Stomach (tissue), 4 donors: ENCODE data around the gene NFE2L1.

ENCODE experiments used
- EP300 ChIP-seq: sonication (generic); formaldehyde crosslinking; IDR thresholded peaks from one replicate; pipeline ENCODE4 v1.6.1; 2017; ENCODE audit warnings: antibody characterized with exemption
- POLR2AphosphoS5 ChIP-seq, 3 donors: sonication (generic); formaldehyde crosslinking; IDR thresholded peaks; one replicate each; pipeline ENCODE4 v1.6.1; 2016; ENCODE audit warnings: antibody characterized with exemption in 3 of 3
- TF ChIP-seq, protein P1 (sequence below), 7 experiments: fragments of 450-650 bp in 4 of 7; fragments of 200-600 bp in 3 of 7; sonication (generic) in 3 of 7; IDR thresholded peaks; one replicate each; pipeline ENCODE4 v1.5.1; 2016 to 2019; ENCODE audit warnings: antibody characterized with exemption in 7 of 7, control low read depth in 2 of 7, mild to moderate bottlenecking in 1 of 7

DNA sequence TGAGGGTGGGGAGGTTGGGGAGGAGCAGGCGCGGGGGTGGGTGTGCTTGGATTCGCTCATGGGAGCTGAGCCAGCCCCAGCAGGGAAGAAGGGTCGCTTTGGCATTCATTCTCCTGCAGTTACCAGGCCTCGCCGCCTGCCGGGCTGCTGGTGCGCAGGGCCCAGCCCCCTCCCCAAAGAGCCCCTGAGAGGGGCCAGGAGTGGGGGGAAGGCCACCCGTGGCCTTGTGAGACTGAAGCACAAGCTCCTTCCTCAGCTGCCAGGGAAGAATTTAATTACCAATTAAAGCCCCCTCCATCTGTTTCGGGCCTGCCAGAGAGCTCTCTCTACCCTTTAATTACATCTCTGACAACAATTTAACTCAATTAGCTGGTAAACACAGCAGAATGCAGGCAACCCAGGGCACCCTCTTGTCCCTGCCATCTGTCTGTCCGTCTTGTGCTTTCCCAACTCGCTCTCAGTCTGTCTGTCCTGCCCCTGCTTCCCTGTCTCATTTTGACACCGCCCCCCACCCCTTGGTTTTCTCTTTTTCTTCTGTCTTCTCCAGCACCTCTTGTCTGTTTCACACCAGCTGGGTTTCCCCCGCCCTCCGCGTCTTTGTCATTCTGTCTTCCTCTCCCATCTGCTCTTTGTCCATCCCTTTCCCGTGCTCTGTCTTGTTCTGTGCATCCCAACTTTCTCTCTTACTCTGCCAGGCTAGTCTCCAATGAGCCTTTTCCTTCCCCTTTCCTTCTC, 44.6 kb upstream of the NFE2L1 start:
- TF ChIP-seq, protein P1, sequence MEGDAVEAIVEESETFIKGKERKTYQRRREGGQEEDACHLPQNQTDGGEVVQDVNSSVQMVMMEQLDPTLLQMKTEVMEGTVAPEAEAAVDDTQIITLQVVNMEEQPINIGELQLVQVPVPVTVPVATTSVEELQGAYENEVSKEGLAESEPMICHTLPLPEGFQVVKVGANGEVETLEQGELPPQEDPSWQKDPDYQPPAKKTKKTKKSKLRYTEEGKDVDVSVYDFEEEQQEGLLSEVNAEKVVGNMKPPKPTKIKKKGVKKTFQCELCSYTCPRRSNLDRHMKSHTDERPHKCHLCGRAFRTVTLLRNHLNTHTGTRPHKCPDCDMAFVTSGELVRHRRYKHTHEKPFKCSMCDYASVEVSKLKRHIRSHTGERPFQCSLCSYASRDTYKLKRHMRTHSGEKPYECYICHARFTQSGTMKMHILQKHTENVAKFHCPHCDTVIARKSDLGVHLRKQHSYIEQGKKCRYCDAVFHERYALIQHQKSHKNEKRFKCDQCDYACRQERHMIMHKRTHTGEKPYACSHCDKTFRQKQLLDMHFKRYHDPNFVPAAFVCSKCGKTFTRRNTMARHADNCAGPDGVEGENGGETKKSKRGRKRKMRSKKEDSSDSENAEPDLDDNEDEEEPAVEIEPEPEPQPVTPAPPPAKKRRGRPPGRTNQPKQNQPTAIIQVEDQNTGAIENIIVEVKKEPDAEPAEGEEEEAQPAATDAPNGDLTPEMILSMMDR (IDR thresholded peaks at IDR 0.05) = no peak
- TF ChIP-seq POLR2AphosphoS5 (IDR thresholded peaks at IDR 0.05) (no peak), EP300 (no peak)
